Stimulated activated CD8-positive, alpha-beta memory T cell treated with anti-CD3 and anti-CD28 coated beads, Interleukin-15, amount 100 ng/mL, for 1 hour (primary cell): Measurements from ENCODE around the gene TGFB1I1.
"Not testable (repeated sequence)": the region's sequence is repeated elsewhere in the genome, so short reads cannot be mapped to it uniquely, and the experiment has no call there.

Source experiments
- DNase-seq: peaks from one replicate; pipeline ENCODE4 v3.0.0-alpha.2; 2020; ENCODE audit warnings: low read depth

TGFB1I1 gene

DNA sequence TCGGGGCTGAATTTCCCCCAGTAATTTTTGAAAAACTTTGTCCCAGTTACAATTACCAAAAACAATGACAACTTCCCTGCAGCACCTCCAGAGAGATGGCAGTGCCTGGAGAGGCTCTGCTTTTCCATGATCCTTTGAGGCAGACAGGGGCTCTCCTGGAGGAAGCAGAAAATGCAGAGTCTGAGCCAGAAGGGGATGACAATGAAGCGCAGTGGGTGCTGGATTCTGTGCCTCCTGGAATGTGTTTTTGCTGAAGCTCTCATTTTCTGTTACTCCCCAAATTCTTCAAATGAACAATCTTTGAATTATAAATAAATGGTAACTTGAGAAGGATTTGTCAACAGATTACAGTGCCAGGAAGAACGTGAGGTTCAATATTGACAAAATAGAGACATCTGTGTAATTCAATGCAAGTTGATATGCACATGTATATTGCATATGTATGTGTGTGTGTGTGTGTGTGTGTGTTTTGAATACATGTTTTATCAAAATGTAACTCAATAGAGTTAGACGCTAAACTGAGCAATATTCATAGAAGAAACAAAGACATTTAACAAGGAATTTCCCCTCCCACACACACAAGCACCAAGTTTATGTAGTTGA, 45.9 kb downstream of the TGFB1I1 start:
- DNase-seq, result no peak

- no peak for DNase-seq
These were observed 47.9 kb downstream of the TGFB1I1 start for GRCh38 chr16:31519759-31520431.

- DNase-seq, result no peak
These were observed 49.4 kb downstream of the TGFB1I1 start for GRCh38 chr16:31521368-31521767.

DNA sequence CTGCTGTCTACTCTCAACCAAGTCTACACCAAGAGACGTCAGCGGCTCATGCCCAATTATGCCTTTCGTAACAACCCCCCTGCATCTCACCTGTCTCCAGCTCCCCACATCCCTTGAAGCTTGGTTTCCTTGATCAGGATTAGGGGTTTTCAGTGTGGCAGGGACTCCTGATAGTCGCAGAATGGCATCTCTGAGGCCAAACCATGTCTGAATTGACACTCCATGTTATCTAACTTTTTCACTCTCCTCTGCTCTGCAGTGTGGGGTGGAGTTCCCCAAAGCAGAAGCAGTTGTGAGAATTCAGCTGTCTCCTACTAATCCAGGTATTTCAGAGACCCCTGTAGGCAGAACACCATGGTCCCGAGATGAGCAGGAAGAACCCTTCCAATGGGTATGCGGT, 50.1 kb downstream of the TGFB1I1 start:
- no peak for DNase-seq

DNA sequence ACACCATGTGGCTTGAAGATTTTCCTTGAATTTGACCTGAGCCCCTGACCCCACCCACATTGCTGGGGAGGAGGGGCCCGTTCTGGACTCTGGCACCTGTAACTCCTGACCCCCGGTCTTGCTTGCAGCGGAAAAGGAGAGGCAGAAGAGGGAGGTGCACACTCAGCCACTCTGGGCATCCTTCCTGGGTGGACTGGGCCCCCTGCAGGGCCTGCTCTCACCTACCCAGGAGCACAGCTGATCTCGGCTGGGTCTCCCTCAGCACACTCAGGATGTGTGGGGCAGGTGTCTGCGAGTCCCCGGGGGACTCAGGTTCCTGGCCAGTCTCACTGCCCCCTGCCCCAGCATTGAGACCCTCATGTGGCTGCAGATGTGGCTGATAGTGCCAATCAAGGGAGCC, 51.8 kb downstream of the TGFB1I1 start:
- not testable (repeated sequence) for DNase-seq

DNA sequence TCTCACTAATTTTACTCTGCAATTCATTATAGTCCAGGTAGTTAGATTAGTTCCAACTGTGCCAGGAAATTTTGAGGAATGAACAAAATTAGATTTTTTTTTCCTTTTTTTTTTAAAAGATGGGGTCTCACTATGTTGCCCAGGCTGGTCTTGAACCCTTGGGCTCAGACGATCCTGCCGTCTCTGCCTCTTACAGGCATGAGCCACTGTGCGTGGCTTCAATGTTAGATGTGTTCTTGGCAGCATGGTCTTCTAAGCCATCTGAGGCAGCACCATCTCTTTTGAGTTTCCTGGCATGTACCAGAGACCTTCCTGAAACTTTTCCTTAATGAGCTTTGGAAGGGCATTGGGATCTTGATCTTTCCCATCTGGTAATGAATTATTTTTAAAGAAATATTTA, 53.2 kb downstream of the TGFB1I1 start:
- DNase-seq, result no peak
